T-helper 17 cell (primary cell): ENCODE results near the gene OCEL1. TPM values are rescaled to one million over a fixed set of nuclear protein-coding genes. Genes with fewer than 3 reads are reported as not detected.

Experiments
- ATAC-seq: fragments of 150-1000 bp; cut with Tn5 transposase; 2 replicates; pipeline ENCODE4 v1.10.0; 2021; ENCODE audit warnings: mild to moderate bottlenecking, moderate library complexity
- DNase-seq, 3 donors: peaks; one replicate each; pipeline versions ENCODE4 v3.0.0 to v3.0.0-alpha.2; 2020 to 2021
- H3K9me3 ChIP-seq: one replicate; pipeline ENCODE4 v1.7.0; 2013; ENCODE audit warnings: low read length, mild to moderate bottlenecking; ENCODE audit not compliant: control insufficient read depth, poor library complexity, severe bottlenecking
- H3K27ac Mint-ChIP-seq: one replicate; pipeline ENCODE4 v1.8.0; 2022; ENCODE audit warnings: mild to moderate bottlenecking, moderate library complexity, mixed read lengths
- H3K27me3 Mint-ChIP-seq: one replicate; pipeline ENCODE4 v1.8.0; 2022; ENCODE audit warnings: mixed read lengths
- H3K36me3 Mint-ChIP-seq: one replicate; pipeline ENCODE4 v1.8.0; 2022; ENCODE audit warnings: low read depth, mixed read lengths
- H3K4me1 Mint-ChIP-seq: one replicate; pipeline ENCODE4 v1.8.0; 2022; ENCODE audit warnings: mild to moderate bottlenecking, mixed read lengths
- H3K4me3 Mint-ChIP-seq: one replicate; pipeline ENCODE4 v1.8.0; 2022; ENCODE audit warnings: mild to moderate bottlenecking, moderate library complexity, mixed read lengths
- total RNA-seq, 4 donors: library from RNA in 2 of 4; stranded (reverse) in 2 of 4; gene quantifications; one replicate each; pipeline ENCODE4 v1.2.3 and lab custom pipeline; 2022 to 2026

Gene OCEL1
- total RNA-seq, 2 donors from 2014 or later = 13.9 to 14.9 TPM

DNA sequence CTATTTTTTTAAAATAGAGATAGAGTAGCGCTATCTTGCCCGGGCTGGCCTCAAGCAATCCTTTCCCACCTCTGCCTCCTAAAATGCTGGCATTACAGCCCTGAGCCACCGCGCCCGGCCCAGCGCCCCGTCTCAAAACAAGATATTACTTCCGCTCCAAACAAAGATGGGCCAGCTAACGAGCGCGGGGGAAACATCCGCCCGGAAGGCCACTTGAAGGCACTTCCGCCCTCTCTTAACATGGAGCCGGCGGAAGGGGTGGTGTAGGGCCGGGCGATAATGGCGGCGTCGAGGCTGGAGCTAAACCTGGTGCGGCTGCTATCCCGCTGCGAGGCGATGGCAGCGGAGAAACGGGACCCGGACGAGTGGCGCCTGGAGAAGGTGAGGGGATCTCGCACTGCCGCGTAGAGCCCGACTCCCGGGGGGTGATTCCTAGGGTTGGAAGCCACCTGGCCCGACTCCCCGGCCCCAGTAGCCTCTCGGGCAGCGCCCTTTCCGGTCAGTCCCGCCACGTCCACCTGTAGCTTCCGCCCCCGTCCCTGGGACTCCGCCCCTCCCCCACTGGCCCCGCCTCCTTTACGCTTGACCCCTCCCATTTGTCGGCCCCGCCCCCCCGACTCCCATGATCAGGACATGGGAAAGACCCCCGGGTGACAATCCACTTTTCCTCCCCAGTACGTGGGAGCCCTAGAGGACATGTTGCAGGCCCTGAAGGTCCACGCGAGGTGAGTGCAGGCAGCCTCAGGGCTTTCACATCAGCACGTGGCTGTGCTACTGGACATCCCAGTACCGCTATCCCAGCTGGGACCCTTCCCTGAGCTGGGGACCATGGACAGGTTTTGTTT, 10.7 kb upstream of the OCEL1 start, which contains the start of gene USE1:
USE1 (plus strand) TSS at position 231 of the 845 bp plus-strand sequence; CDS start at position 280, 49 bp downstream.
- Mint-ChIP-seq H3K27me3 (no peaks in the 10 kb centered on the region), H3K4me1 (peaks cover 12% of the 10 kb centered on the region), H3K27ac (peak within 1 kb of the TSS; percentile 93), H3K4me3 (peak within 1 kb of the TSS; percentile 91), H3K36me3 (no peaks in the 10 kb centered on the region)
- no peaks in the 10 kb centered on the region for H3K9me3 ChIP-seq
- peak; percentile 97 for ATAC-seq
- DNase-seq = peak; percentile 75 to 79 (median 79)

- H3K4me3 Mint-ChIP-seq = peak overlapping the region; percentile 91
- no peaks in the 10 kb centered on the region for H3K36me3 Mint-ChIP-seq
- H3K9me3 ChIP-seq = no peaks in the 10 kb centered on the region
- no peaks in the 10 kb centered on the region for H3K27me3 Mint-ChIP-seq
- DNase-seq (no peak), ATAC-seq (no peak)
- H3K27ac Mint-ChIP-seq = peak overlapping the region; percentile 93
- peaks cover 12% of the 10 kb centered on the region for H3K4me1 Mint-ChIP-seq
Measured at GRCh38 chr19:17216058-17216670, 9.9 kb upstream of the OCEL1 start.

DNA sequence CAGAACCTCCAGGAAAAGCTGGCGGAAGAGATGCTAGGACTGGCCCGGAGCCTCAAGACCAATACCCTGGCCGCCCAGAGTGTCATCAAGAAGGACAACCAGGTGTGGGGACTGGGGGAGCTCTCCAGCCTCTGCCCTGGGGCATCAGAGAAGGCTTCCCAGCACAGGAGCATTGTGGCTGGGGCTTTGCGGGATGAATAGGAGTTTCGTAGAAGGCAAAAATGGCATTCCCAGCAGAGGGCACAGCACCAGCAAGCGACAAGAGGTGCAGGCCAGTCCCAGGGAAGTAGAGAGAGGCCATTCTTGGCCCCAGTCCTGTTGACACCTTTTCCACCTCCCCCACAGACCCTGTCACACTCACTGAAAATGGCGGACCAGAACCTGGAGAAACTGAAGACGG, 6.7 kb upstream of the OCEL1 start:
- no peak overlapping the region for H3K27ac Mint-ChIP-seq
- no peaks in the 10 kb centered on the region for H3K9me3 ChIP-seq
- no peak overlapping the region for H3K4me3 Mint-ChIP-seq
- H3K4me1 Mint-ChIP-seq = peaks cover 12% of the 10 kb centered on the region
- H3K36me3 Mint-ChIP-seq = no peaks in the 10 kb centered on the region
- no peaks in the 10 kb centered on the region for H3K27me3 Mint-ChIP-seq
- no peak for ATAC-seq
- no peak for DNase-seq

DNA sequence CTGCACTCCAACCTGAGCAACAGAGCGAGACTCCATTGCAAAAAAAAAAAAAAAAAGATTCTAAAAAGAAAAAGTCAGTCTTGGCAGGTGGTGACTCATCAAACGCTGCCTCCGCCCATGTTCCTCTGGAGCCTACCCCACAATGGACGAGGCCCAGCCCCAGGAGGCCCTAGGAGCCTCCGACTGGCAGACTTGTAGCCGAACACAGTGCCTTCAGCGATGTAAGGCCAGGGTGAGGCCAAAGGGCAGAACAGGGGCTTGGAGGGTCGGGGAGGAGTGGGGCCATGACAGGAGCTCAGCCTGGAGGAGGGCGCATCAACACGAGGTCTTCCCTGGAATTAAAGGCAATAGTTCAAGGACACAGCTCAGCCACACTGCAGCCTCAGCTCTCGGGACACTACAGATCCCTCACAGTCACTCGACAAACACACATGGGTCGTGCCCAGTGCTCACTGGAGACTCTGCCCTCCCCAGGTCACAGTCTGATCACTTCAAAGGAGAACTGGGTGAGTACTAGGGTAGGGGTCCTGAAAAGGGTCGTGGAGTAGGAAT, 5.7 kb upstream of the OCEL1 start:
- no peak for ATAC-seq
- no peaks in the 10 kb centered on the region for H3K9me3 ChIP-seq
- DNase-seq = no peak
- no peaks in the 10 kb centered on the region for H3K36me3 Mint-ChIP-seq
- H3K27ac Mint-ChIP-seq = no peak overlapping the region
- H3K27me3 Mint-ChIP-seq = no peaks in the 10 kb centered on the region
- no peak overlapping the region for H3K4me3 Mint-ChIP-seq
- H3K4me1 Mint-ChIP-seq = peaks cover 6% of the 10 kb centered on the region

GRCh38 chr19:17225053-17225452, 973 bp upstream of the OCEL1 start:
- Mint-ChIP-seq H3K36me3 (no peaks in the 10 kb centered on the region), H3K27ac (peak overlapping the region; percentile 85), H3K27me3 (no peaks in the 10 kb centered on the region), H3K4me1 (peaks cover 10% of the 10 kb centered on the region), H3K4me3 (peak overlapping the region; percentile 94)
- DNase-seq = no peak
- ATAC-seq = no peak
- H3K9me3 ChIP-seq = no peaks in the 10 kb centered on the region

DNA sequence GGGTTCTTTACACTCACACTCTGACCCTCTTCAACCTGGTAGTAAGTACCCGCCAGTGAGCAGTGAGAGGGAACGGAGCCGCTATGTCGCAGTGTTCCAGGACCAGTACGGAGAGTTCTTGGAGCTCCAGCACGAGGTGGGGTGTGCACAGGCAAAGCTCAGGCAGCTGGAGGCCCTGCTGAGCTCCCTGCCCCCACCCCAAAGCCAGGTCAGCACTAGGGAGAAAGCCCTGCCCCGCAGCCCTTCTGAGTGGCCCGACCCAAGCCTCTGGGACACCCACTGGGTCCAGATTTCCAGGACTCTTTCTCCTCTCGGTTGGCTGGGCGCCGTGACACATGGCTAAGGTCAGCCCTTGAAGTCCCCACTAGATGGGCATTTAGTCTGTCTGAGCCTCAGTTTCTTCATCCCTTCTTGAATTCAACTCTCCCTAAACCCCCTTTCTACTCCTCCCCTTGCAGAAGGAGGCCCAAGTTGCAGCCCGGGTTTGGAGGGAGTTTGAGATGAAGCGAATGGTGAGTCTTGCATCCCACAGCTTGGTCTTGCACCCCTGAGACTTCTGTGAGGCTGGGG, 1.9 kb downstream of the OCEL1 start:
- no peak overlapping the region for H3K4me3 Mint-ChIP-seq
- DNase-seq (no peak), ATAC-seq (no peak)
- peaks cover 12% of the 10 kb centered on the region for H3K4me1 Mint-ChIP-seq
- no peak overlapping the region for H3K27ac Mint-ChIP-seq
- H3K9me3 ChIP-seq = no peaks in the 10 kb centered on the region
- no peaks in the 10 kb centered on the region for H3K36me3 Mint-ChIP-seq
- H3K27me3 Mint-ChIP-seq = no peaks in the 10 kb centered on the region

DNA sequence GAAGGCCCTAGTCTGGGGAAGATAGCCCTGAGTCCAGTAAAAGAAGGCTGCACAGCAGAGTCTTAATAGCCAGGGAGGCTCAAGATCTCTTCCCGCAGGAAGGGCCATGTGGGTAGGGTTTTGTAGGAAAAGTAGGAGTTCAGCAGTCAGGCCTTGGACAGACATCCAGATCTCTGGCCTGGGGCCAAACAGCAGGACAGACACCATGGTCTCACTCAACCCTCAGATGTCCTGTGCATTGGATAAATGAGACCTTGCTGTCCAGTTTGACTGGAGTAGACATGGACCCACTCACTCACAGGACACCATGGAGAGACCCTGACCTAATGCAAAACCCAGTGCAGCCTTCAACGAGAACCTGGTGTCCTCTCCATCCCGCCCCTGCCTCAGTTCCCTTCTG, 3.9 kb downstream of the OCEL1 start:
- H3K4me3 Mint-ChIP-seq = no peak overlapping the region
- H3K36me3 Mint-ChIP-seq = no peaks in the 10 kb centered on the region
- ATAC-seq (no peak), DNase-seq (no peak)
- no peaks in the 10 kb centered on the region for H3K9me3 ChIP-seq
- H3K27me3 Mint-ChIP-seq = no peaks in the 10 kb centered on the region
- peaks cover 19% of the 10 kb centered on the region for H3K4me1 Mint-ChIP-seq
- no peak overlapping the region for H3K27ac Mint-ChIP-seq

DNA sequence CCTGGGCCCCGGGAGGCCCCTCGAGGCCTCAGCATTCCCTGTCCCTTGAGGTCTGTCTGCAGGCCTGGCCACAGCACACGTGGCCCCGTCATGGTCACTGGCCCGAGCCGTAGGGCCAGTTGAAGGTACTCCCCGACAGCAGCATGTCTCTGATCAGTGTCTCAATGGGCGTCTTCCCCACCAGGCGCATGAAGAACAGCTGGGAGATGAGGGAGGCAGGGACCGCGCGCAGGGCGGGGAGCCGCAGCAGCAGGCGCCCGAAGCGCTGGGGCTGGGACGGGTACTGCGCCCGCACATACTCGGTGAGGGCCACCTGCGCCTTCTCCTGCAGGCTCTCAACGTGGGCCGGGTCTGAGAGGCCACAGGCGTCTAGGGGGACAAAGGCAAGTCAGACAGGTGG, 6.2 kb downstream of the OCEL1 start:
- Mint-ChIP-seq H3K4me1 (peaks cover 13% of the 10 kb centered on the region), H3K36me3 (no peaks in the 10 kb centered on the region), H3K4me3 (no peak overlapping the region), H3K27ac (no peak overlapping the region), H3K27me3 (no peaks in the 10 kb centered on the region)
- no peak for ATAC-seq
- no peaks in the 10 kb centered on the region for H3K9me3 ChIP-seq
- no peak for DNase-seq

DNA sequence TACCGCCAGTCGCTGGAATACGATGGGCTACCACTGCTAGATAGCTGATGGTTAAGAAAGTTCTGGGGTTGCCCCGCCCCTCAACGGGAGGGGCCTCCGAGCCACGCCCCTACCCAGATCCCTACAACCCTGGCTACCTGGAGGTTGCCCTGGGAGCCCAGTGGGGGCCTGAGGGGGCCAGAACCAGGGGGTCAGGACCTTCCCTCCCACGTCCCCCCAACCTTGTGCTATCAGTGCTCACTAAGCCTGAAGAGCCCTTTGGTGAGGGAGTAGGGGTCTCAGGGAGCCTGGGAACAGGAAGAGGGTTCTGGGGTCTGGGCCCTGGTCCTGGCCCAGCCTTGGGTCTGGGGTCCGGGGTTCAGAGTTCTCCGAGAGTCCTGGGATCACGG, 8.9 kb downstream of the OCEL1 start:
- Mint-ChIP-seq H3K4me3 (peak overlapping the region; percentile 85), H3K27me3 (no peaks in the 10 kb centered on the region), H3K36me3 (no peaks in the 10 kb centered on the region), H3K4me1 (peaks cover 13% of the 10 kb centered on the region), H3K27ac (no peak overlapping the region)
- ATAC-seq = peak; percentile 66
- H3K9me3 ChIP-seq = no peaks in the 10 kb centered on the region
- peak; percentile 46 to 50 (median 49) for DNase-seq

DNA sequence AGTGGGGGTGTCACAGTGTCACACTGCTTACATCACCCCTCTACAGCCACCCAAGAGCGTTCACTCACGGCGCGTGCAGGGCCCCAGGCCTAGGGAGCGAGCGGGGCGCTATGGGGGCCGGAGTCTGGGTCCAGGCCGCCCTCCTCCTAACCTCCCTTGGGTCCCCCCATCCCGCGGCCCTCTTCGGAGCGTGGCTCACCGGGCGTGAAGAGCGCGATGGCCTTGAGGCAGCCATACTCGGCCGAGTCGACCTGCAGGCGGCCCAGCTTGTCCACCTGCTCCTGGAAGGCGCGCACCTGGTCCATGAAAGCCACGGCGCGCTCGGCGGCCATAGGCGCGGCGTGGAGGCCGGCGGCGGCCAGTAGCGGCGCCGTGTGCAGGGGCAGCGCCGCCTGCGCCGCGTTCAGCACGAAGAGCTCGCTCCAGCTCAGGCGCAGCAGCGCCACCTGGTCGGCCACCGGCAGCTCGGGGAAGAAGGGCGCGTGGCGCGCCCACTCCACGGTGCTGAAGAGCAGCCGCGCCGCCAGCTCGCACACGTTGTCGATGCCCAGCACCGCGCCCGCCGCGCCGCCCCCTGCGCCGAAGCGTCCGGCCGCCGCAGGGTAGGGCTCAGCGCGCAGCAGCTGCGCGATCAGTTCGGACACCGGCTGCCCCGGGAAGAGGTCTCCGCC, 9.4 kb downstream of the OCEL1 start:
- no peaks in the 10 kb centered on the region for H3K9me3 ChIP-seq
- peak; percentile 66 to 70 (median 70) for DNase-seq
- Mint-ChIP-seq H3K27me3 (no peaks in the 10 kb centered on the region), H3K4me1 (peaks cover 13% of the 10 kb centered on the region), H3K36me3 (no peaks in the 10 kb centered on the region), H3K27ac (no peak overlapping the region), H3K4me3 (peak overlapping the region; percentile 85)
- ATAC-seq = peak; percentile 92

DNA sequence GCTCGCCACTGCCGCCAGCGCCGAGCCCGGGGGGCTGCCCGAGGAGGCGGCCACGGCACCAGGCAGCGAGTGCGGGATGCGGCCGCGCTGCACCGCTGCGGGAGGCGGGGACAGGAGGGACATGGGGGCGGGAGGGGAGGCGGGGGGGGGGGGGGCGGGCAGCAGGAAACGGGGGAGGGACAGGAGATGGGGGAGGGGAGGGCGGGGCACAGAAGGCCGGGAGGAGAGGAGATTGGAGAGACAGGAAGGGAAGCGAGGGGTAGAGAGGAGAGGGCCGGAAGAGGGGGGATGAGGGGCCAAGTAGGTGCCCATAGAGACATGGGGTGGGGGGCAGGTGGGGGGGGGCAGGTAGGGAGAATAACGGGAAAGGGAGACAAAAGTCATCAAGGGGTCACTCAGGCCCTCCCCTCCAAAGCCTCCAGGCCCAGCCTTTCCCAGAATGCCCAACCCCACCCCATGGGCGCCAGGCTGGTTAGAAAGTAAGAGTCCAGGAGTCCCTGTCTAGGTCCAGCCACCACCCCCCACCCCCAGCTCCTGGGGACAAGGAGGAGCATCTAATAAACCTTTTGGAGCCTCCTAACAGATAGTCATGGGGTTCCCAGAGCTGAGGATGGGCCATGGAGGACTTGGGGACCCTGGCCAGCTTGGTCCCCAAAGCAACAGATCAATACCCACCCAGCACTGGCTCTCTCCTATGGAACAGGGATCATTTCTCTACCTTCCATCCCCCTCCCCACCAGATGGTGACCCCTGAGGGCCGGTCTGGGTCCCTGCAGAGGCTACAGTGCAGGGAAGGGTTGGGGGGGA, 10.1 kb downstream of the OCEL1 start:
- ATAC-seq (peak; percentile 44), DNase-seq (no peak)
- Mint-ChIP-seq H3K4me3 (peak overlapping the region; percentile 85), H3K27me3 (no peaks in the 10 kb centered on the region), H3K4me1 (peaks cover 17% of the 10 kb centered on the region), H3K27ac (no peak overlapping the region), H3K36me3 (no peaks in the 10 kb centered on the region)
- no peaks in the 10 kb centered on the region for H3K9me3 ChIP-seq

DNA sequence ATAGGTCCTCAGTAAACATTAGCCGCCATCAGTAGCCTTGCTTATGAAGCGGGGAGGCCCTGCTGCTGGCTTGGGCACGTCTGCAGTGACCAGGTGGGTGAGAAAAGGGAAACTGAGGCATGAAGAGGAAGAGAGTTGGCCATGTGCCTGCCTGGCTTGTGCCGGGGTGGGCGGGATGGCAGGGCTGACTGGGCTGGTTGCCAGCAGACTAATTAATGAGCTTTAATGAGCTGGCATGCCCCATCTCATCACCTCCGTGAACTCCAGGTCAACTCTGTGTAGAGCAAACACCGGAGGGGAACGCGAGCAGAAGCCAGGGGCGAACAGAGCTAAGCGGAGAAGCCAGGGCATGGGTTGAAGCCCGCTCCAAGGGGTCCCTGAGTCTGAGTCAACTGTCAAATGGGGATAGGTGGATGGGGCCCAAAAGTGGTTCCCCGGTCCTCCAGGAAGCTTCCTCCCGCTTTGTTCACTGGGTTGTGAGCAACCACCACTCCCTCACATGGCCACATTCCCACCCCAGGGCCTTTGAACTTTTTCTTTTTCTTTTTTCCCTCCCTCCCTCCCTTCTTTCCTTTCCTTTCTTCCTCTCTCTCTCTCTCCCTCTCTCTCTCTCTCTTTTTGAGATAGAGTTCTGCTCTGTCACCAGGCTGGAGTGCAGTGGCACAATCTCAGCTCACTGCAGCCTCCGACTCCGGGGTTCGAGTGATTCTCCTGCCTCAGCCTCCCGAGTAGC, 11.0 kb downstream of the OCEL1 start:
- Mint-ChIP-seq H3K4me1 (peaks cover 15% of the 10 kb centered on the region), H3K4me3 (peak overlapping the region; percentile 75), H3K27me3 (no peaks in the 10 kb centered on the region), H3K36me3 (no peaks in the 10 kb centered on the region), H3K27ac (no peak overlapping the region)
- no peaks in the 10 kb centered on the region for H3K9me3 ChIP-seq
- ATAC-seq (no peak), DNase-seq (no peak)
